ENCODE data around the gene RHOD. TPM values are rescaled to one million over a fixed set of nuclear protein-coding genes. Genes with fewer than 3 reads are reported as not detected.
A peak's percentile ranks its signal among the peaks of the same experiment; 100 is the strongest.

RHOD gene
- polyA plus RNA-seq, 1 of the 3 experiments (the other 2 are of a cell fraction) = not detected

DNA sequence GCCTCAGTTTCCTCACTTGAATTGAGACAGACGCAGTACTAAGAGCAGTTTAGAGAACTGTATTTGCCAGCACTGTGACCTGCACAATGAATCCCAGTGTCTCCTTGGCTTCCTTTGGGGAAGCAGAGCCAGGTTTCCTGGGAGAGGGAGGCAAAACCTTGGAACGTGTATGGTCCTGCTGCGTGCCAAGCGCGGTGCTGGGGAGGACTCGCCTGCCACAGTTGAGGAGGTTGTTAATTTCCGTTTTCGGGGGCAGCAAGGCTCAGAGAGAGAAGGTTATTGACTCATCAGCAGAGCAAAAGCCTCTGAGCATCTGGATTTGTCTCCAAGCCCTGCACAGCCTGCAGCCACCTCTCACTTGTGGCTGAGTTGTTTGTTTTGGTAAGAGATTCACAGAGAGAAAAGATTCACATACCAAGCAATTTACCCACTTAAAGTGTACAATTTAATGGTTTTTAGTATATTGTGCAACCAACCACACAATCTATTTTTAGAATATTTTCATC, 22.9 kb upstream of the RHOD start (continued):
- TF ChIP-seq, protein P1, sequence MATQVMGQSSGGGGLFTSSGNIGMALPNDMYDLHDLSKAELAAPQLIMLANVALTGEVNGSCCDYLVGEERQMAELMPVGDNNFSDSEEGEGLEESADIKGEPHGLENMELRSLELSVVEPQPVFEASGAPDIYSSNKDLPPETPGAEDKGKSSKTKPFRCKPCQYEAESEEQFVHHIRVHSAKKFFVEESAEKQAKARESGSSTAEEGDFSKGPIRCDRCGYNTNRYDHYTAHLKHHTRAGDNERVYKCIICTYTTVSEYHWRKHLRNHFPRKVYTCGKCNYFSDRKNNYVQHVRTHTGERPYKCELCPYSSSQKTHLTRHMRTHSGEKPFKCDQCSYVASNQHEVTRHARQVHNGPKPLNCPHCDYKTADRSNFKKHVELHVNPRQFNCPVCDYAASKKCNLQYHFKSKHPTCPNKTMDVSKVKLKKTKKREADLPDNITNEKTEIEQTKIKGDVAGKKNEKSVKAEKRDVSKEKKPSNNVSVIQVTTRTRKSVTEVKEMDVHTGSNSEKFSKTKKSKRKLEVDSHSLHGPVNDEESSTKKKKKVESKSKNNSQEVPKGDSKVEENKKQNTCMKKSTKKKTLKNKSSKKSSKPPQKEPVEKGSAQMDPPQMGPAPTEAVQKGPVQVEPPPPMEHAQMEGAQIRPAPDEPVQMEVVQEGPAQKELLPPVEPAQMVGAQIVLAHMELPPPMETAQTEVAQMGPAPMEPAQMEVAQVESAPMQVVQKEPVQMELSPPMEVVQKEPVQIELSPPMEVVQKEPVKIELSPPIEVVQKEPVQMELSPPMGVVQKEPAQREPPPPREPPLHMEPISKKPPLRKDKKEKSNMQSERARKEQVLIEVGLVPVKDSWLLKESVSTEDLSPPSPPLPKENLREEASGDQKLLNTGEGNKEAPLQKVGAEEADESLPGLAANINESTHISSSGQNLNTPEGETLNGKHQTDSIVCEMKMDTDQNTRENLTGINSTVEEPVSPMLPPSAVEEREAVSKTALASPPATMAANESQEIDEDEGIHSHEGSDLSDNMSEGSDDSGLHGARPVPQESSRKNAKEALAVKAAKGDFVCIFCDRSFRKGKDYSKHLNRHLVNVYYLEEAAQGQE (IDR thresholded peaks at IDR 0.05; ENCODE audit: low read depth, low read length) = no peak
- TF ChIP-seq FOSL2 (IDR thresholded peaks at IDR 0.05; ENCODE audit: borderline replicate concordance, low read depth) (peak; percentile 67; the same call in 1 of the 2 replicates), GABPA (IDR thresholded peaks at IDR 0.05; ENCODE audit: low read depth) (no peak), MEF2A (IDR thresholded peaks at IDR 0.05; ENCODE audit: borderline replicate concordance, low read depth) (peak; percentile 42; the same call in 1 of the 2 replicates)

DNA sequence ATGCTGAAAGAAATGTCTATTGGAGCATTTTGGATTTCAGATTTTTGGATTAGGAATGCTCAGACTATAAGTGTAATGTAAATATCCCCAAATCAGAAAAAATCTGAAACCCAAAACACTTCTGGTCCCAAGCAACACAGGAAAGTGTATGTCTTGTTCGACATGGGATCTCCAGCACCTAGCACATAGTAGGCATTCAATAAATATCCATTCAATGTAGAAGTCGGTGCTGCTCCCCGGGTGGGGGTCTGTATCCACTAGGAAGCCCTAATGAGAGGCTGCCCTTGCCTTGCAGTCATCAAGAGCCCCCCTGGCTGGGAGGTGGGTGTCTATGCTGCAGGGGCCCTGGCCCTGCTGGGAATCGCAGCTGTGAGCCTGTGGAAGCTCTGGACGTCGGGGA, 22.3 kb upstream of the RHOD start:
- ChIA-PET POLR2A (no interaction called here), CTCF (no interaction called here)
- WGBS (ENCODE audit: low lambda C conversion rate) = 85% methylated on average over 6 of the region's 6 CpGs
- Histone ChIP-seq H3K9me2 (no peaks in the 10 kb centered on the region), H2AFZ (ENCODE audit: low read depth) (no peak overlapping the region), H3K36me3 (replicated peaks in 1 of 2; ENCODE audit: control insufficient read depth in 1 of 2, insufficient read depth in 2 of 2, low read length in 1 of 2) (no peaks in the 10 kb centered on the region), H3K4me2 (peak overlapping the region; percentile 61), H3F3A (replicated peaks; ENCODE audit: insufficient read depth) (peaks cover 17% of the 10 kb centered on the region), H3K79me2 (ENCODE audit: insufficient read depth) (no peaks in the 10 kb centered on the region), H3K4me3 (ENCODE audit: low read depth in 2 of 2, low read length in 1 of 2) (no peak overlapping the region), H3K27ac (ENCODE audit: low read depth in 2 of 2, low read length in 1 of 2) (peak overlapping the region in 1 of 2 experiments; percentile 74; a peak in 1 of 4 replicates), H3K4me1 (ENCODE audit: control insufficient read depth in 1 of 2, insufficient read depth in 2 of 2, low read depth in 1 of 2, low read length in 1 of 2) (peaks cover 3 to 21% of the 10 kb centered on the region in 2 experiments; a peak in 3 of 4 replicates), H4K20me1 (ENCODE audit: insufficient read depth) (no peaks in the 10 kb centered on the region), H3K9ac (no peak overlapping the region), H3K27me3 (ENCODE audit: insufficient read depth) (no peaks in the 10 kb centered on the region), H3K9me3 (no peaks in the 10 kb centered on the region)
- no peak for TF ChIP-seq TCF12 (IDR thresholded peaks at IDR 0.05)
- TF ChIP-seq MXI1 (IDR thresholded peaks at IDR 0.05; ENCODE audit: low read depth, low read length) = no peak
- no peak for TF ChIP-seq RAD21 (IDR thresholded peaks at IDR 0.05; ENCODE audit: low read length)
- TF ChIP-seq GABPA (IDR thresholded peaks at IDR 0.05; ENCODE audit: low read depth) = no peak
- TF ChIP-seq FOXJ3 (CRISPR knock-in tag; IDR thresholded peaks at IDR 0.05) = no peak
- TF ChIP-seq, protein P2, sequence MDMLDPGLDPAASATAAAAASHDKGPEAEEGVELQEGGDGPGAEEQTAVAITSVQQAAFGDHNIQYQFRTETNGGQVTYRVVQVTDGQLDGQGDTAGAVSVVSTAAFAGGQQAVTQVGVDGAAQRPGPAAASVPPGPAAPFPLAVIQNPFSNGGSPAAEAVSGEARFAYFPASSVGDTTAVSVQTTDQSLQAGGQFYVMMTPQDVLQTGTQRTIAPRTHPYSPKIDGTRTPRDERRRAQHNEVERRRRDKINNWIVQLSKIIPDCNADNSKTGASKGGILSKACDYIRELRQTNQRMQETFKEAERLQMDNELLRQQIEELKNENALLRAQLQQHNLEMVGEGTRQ (IDR thresholded peaks at IDR 0.05; ENCODE audit: borderline replicate concordance, low read depth, low read length) = no peak
- TF ChIP-seq RCOR1 (IDR thresholded peaks at IDR 0.05; ENCODE audit: low read length) = no peak
- no peak for TF ChIP-seq RXRA (IDR thresholded peaks at IDR 0.05; ENCODE audit: borderline replicate concordance, low read depth)
- TF ChIP-seq YY1 (IDR thresholded peaks at IDR 0.05; ENCODE audit: low read depth) = no peak
- no peak for TF ChIP-seq SMC3 (IDR thresholded peaks at IDR 0.05; ENCODE audit: low read depth, low read length)
- TF ChIP-seq FOXM1 (IDR thresholded peaks at IDR 0.05; ENCODE audit: low read depth) = no peak
- TF ChIP-seq JUND (IDR thresholded peaks at IDR 0.05) = no peak
- TF ChIP-seq, protein P3, sequence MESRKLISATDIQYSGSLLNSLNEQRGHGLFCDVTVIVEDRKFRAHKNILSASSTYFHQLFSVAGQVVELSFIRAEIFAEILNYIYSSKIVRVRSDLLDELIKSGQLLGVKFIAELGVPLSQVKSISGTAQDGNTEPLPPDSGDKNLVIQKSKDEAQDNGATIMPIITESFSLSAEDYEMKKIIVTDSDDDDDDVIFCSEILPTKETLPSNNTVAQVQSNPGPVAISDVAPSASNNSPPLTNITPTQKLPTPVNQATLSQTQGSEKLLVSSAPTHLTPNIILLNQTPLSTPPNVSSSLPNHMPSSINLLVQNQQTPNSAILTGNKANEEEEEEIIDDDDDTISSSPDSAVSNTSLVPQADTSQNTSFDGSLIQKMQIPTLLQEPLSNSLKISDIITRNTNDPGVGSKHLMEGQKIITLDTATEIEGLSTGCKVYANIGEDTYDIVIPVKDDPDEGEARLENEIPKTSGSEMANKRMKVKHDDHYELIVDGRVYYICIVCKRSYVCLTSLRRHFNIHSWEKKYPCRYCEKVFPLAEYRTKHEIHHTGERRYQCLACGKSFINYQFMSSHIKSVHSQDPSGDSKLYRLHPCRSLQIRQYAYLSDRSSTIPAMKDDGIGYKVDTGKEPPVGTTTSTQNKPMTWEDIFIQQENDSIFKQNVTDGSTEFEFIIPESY (IDR thresholded peaks at IDR 0.05; ENCODE audit: borderline replicate concordance, low read depth) = no peak
- TF ChIP-seq GATA2 (CRISPR knock-in tag; IDR thresholded peaks at IDR 0.05) = no peak
- TF ChIP-seq CHD2 (IDR thresholded peaks at IDR 0.05; ENCODE audit: low read length, partially characterized antibody) = no peak
- TF ChIP-seq TAF1 (IDR thresholded peaks at IDR 0.05; ENCODE audit: borderline replicate concordance, low read depth, low read length) = no peak
- TF ChIP-seq, protein P1 (IDR thresholded peaks at IDR 0.05; ENCODE audit: low read depth, low read length) = no peak
- no peak for TF ChIP-seq EZH2phosphoT487 (IDR thresholded peaks at IDR 0.05; ENCODE audit: borderline replicate concordance, low read depth)
- DNase-seq = no peak

Data from SK-N-SH (cell line).